Brain pericyte (primary cell): Measurements from ENCODE around the gene MPST.

Experiments used
- DNase-seq: peaks from one replicate; pipeline ENCODE4 v3.0.0-alpha.2; 2012; ENCODE audit warnings: low read depth, low spot score

Gene MPST

GRCh38 chr22:37021710-37022482 is 2.4 kb downstream of the MPST start:
- no peak for DNase-seq

GRCh38 chr22:37022483-37023337 is 3.2 kb downstream of the MPST start:
- no peak for DNase-seq

- no peak for DNase-seq
Observed at GRCh38 chr22:37023743-37024338, 4.3 kb downstream of the MPST start.

- DNase-seq, result no peak
Observed at GRCh38 chr22:37024339-37025157, 5.0 kb downstream of the MPST start.

- DNase-seq, result no peak
Observed at GRCh38 chr22:37025500-37026070, 6.0 kb downstream of the MPST start.

- DNase-seq, result no peak
Observed at GRCh38 chr22:37026325-37026724, 6.8 kb downstream of the MPST start.

- DNase-seq, result no peak
Observed at GRCh38 chr22:37027556-37027955, 8.0 kb downstream of the MPST start.

- no peak for DNase-seq
Observed at GRCh38 chr22:37028692-37029674, 9.4 kb downstream of the MPST start.

- no peak for DNase-seq
Observed at GRCh38 chr22:37030560-37031281, 11.2 kb downstream of the MPST start.

GRCh38 chr22:37032134-37032534 is 12.6 kb downstream of the MPST start:
- DNase-seq, result no peak

- no peak for DNase-seq
Observed at GRCh38 chr22:37032535-37033460, 13.3 kb downstream of the MPST start.

GRCh38 chr22:37033605-37034430 is 14.3 kb downstream of the MPST start:
- no peak for DNase-seq

GRCh38 chr22:37036655-37037377 is 17.3 kb downstream of the MPST start:
- no peak for DNase-seq

GRCh38 chr22:37037669-37038068 is 18.1 kb downstream of the MPST start:
- DNase-seq, result no peak

GRCh38 chr22:37039466-37039865 is 19.9 kb downstream of the MPST start:
- no peak for DNase-seq

- no peak for DNase-seq
Observed at GRCh38 chr22:37043209-37043827, 23.8 kb downstream of the MPST start.
